Measurements from ENCODE around the gene FUZ.

FUZ gene

GRCh38 chr19:49805822-49806619 lies 7.1 kb downstream of the FUZ start:
- DNase-seq (ENCODE audit: low spot score) = no peak

DNA sequence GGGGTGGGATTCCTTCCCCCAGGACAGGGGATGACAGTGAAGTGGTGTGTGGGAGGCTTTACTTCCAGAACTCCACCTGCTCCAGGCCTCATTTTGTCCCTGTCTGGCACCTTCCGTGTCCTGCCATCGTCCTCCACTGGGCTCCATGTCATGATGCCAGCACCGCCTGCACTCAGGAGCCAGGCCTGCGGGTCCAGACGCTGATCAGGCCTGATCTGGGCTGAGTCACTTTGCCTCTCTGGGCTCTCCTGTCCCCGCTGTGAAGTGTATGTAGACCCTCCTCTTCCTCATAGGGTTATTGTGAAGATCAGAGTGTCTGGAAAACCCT lies 9.6 kb downstream of the FUZ start:
- DNase-seq (ENCODE audit: low spot score) = no peak

GRCh38 chr19:49802836-49803528 lies 10.1 kb downstream of the FUZ start:
- DNase-seq (ENCODE audit: low spot score) = no peak

- DNase-seq (ENCODE audit: low spot score) = peak; percentile 91
These were observed 11.0 kb downstream of the FUZ start for GRCh38 chr19:49801966-49802661.

- DNase-seq (ENCODE audit: low spot score) = no peak
These were observed 11.6 kb downstream of the FUZ start for GRCh38 chr19:49801401-49801888.

DNA sequence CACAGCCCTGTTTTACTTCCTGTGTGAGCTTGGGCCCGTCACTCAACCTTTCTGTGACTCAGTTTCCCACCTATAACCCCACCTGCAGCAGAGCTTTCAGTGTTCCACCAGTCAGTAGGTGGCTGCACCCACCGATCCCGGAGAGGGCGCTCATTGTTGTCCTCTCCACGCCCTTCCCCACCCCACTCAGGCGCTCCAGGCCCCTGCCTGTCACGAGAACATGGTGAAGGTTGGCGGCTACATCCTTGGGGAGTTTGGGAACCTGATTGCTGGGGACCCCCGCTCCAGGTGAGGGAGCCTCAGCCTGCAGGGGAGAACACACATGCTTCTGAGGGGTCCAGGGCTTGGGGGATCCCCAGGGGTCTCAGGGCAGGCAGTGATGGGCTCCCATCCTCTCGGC lies 12.3 kb downstream of the FUZ start:
- no peak for DNase-seq (ENCODE audit: low spot score)

DNA sequence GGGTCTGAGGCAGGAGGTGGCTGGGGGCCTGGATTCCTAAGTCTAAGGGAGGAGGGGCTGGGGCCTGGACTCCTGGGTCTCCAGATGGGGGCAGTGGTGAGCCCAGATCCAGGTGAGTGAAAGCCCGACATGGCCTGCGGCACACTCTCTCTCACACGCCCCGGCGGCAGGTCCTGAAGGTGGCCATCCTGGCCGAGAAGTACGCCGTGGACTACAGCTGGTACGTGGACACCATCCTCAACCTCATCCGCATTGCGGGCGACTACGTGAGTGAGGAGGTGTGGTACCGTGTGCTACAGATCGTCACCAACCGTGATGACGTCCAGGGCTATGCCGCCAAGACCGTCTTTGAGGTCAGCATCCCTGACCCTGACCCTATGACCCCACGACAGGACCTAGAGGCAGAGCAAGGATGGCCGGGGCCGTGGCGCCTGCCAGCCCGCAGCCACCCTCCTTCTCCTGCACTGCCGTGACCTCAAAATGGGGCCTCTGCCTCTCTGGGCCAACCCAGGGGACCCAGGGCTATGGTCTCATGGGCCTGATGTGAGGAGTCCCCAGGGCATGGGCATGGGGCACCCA lies 13.2 kb downstream of the FUZ start:
- no peak for DNase-seq (ENCODE audit: low spot score)

DNA sequence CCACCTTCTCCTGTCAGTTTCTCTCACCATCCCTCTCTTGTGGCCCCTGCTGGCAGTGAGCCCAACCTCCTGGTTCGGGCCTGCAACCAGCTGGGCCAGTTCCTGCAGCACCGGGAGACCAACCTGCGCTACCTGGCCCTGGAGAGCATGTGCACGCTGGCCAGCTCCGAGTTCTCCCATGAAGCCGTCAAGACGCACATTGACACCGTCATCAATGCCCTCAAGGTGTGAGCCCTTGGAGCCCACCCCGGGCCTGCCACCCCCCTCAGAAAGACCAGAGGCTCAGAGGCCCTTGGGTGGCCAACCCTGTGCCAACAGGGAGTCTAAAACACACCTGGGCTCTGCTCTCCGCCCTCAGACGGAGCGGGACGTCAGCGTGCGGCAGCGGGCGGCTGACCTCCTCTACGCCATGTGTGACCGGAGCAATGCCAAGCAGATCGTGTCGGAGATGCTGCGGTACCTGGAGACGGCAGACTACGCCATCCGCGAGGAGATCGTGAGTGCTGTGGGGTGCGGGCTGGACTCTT lies 13.8 kb downstream of the FUZ start:
- DNase-seq (ENCODE audit: low spot score) = no peak

DNA sequence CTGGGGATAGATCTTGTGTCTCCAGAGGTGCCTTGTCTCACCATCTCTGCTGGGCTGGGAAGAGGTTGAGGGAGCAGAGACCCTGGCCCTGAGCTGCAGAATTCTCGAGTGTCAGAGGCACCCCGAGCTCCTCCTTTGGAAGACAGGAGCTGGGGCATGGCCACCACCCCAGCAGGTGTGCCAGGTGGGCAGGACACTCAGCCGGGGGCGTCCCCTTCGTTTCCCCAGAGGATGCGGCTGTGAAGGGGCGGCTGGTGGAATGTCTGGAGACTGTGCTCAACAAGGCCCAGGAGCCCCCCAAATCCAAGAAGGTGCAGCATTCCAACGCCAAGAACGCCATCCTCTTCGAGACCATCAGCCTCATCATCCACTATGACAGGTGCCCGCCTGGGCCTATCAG lies 14.5 kb downstream of the FUZ start:
- no peak for DNase-seq (ENCODE audit: low spot score)

- no peak for DNase-seq (ENCODE audit: low spot score)
These were observed 17.5 kb downstream of the FUZ start for GRCh38 chr19:49795615-49796014.

DNA sequence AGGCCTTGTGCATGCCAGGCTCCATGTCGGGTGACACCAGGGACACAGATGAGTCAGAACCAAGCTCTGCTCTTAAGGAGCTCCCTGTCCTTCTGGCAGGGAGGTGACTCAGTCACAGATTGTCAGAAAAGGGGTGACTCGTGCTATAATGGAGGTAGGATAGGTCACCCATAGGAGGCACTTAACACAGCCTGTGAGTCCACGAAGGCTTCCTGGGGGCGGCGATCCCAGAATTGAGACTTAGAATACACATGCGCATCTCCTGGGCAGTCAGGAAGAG lies 19.6 kb downstream of the FUZ start:
- no peak for DNase-seq (ENCODE audit: low spot score)

GRCh38 chr19:49792829-49793560 lies 20.1 kb downstream of the FUZ start:
- DNase-seq (ENCODE audit: low spot score) = no peak

DNA sequence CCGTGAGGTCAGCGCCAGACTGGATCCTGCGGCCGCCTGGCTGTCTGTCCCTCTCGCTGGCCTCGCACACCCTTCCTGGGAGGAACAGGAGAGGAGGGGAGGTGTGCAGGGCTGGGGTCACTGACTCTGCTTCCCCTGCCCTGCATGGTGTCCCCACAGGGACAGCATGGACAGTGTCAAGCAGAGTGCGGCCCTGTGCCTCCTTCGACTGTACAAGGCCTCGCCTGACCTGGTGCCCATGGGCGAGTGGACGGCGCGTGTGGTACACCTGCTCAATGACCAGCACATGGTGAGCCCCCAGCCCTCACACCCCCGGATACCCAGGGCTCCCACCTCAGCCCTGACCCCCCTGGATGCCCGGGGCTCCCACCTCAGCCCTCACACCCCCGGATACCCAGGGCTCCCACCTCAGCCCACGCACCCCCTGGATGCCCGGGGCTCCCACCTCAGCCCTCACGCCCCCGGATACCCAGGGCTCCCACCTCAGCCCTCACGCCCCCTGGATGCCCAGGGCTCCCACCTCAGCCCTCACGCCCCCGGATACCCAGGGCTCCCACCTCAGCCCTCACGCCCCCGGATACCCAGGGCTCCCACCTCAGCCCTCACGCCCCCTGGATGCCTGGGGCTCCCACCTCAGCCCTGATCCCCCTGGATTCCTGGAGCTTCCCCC lies 21.2 kb downstream of the FUZ start:
- no peak for DNase-seq (ENCODE audit: low spot score)

- DNase-seq (ENCODE audit: low spot score) = no peak
These were observed 22.2 kb downstream of the FUZ start for GRCh38 chr19:49790866-49791265.

DNA sequence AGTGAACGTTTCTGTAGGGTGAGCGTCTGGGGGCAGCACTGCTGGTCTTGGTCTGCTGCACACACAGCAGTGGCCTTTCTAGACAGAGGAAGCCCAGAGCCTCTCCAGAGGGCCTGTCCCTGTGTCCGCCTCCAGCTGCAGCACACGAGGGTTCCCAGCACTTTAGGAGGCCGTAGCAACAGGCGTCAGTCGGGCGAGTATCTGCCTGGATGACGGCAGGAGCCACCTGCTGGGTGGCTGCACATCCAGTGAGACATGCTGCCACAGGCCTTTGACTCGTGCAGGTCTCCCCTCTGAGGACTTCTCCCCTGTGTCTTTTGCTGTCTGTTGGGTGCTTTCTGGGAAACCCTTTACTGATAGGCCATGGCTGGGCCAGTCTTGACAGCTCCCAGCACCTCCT lies 24.2 kb downstream of the FUZ start:
- no peak for DNase-seq (ENCODE audit: low spot score)

DNA sequence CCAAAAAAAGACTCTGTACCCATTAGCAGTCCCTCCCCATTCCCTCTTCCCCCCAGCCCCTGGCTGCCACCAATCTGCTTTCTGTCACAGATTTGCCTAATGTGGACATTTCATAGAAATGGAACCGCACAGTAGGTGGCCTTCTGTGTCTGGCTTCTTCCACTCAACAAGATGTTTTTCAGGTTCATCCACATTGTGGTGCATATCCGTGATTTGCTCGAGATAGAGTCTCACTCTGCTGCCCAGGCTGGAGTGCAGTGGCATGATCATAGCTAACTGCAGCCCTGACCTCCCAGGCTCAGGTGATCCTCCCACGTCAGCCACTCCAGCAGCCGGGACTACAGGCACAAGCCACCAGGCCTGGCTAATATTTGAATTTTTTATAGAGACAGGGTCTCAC lies 25.3 kb downstream of the FUZ start:
- no peak for DNase-seq (ENCODE audit: low spot score)

DNA sequence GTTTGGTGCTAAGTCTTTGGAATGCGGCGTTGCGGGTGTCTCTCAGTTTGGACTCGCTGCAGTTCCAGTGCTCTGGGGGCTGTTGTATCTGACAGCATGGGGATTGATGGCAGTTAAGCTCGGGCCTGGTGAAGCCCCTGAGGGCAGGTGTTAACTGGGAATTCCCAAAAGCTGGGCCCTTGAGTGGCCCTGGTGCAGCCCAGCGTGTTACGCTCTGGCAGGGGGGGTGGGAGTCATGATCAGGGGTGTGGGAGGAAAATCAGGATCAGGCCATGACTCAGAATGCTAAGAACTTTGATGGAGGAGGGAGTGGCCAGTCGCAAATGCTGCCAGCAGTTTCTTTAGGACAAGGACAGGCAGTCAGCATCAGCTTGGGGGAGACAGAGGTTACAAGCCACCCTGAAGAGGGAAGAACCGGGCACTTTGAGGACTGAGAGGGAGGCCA lies 26.7 kb downstream of the FUZ start:
- DNase-seq (ENCODE audit: low spot score) = no peak

DNA sequence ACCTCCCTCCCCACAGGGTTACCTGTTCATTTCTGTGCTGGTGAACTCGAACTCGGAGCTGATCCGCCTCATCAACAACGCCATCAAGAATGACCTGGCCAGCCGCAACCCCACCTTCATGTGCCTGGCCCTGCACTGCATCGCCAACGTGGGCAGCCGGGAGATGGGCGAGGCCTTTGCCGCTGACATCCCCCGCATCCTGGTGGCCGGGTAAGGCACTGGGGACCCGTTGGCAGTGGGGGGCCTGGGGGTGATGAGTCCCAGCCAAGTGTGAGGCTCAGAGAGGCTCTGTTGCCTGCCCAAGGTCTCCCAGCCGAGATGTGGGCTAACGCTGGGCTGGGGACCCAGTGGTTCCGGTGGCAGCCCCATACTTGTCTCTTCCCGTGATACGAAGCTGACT lies 30.6 kb downstream of the FUZ start:
- DNase-seq (ENCODE audit: low spot score) = no peak

GRCh38 chr19:49781394-49781793 lies 31.7 kb downstream of the FUZ start:
- DNase-seq (ENCODE audit: low spot score) = no peak

GRCh38 chr19:49780861-49781260 lies 32.2 kb downstream of the FUZ start:
- no peak for DNase-seq (ENCODE audit: low spot score)

Measured in left forelimb (tissue), 1 donor.